Activated T-cell treated with anti-CD3 and anti-CD28 coated beads for 24 hours (primary cell): ENCODE measurements around the gene SURF1.
A peak's percentile ranks its signal among the peaks of the same experiment; 100 is the strongest.

Experiments
- DNase-seq: peaks from one replicate; pipeline ENCODE4 v3.0.0-alpha.2; 2020; ENCODE audit warnings: low read depth

Gene SURF1

GRCh38 chr9:133361507-133362092, 5.3 kb upstream of the SURF1 start:
- DNase-seq = no peak

- DNase-seq = no peak
These were observed 4.4 kb upstream of the SURF1 start for GRCh38 chr9:133360400-133361393.

- DNase-seq = no peak
These were observed 3.3 kb upstream of the SURF1 start for GRCh38 chr9:133359399-133360175.

DNA sequence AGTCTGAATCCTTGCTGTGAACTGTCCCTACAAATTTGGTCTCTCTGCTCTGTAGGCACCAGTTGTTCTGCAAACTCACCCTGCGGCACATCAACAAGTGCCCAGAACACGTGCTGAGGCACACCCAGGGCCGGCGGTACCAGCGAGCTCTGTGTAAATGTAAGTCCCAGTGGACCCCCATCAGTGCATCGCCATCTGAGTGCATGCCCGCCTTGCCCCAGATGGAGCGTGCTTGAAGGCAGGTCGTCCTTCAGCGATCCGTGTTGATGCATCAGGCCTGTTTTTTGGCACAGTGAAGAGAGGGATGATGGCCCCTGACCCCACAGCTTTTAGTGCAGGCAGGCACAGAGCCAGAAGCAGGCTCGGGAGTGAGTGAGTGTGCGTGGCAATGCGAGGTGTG, 1.4 kb upstream of the SURF1 start:
- DNase-seq = no peak

- DNase-seq = no peak
These were observed 368 bp downstream of the SURF1 start for GRCh38 chr9:133355881-133356357.

DNA sequence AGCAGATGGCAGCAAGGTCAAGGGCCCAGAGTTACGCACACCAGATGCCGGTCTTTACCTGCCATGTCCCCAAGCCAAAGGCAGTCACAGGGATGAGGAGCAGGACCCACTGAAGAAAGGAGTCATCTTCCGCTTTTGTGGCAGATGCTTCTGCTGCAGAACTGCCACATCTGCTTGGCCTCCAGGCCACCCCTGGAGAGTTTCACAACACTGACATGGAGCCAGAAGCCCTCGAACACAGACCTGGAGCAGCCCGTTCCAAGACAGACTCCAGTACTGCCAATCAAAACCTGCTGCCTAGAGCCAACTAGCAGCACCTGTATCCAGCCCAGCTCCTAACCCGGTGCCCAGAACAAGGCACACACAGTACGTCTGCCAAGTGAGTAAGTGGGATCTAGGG, 1.5 kb downstream of the SURF1 start:
- DNase-seq = no peak

DNA sequence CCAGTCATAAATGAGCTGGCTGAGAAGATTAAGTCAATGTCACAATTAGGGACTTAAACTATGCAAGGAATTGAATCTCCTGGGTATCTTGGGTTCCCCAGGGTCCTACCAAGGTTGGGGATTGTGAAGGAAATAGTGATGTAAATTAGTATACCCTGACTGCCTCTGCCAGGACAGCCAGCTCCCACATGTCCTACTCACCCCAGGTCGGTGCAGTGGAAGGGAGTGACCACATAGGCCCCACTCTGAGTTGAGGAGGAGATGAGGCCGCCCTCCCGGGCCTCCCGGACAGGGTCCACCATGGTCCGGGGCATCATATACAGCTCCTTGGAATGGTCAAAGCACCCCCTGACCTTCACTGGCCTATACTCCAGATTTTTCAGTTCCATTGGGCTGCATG, 2.7 kb downstream of the SURF1 start:
- DNase-seq = no peak

- DNase-seq = no peak
These were observed 3.5 kb downstream of the SURF1 start for GRCh38 chr9:133352635-133353340.

DNA sequence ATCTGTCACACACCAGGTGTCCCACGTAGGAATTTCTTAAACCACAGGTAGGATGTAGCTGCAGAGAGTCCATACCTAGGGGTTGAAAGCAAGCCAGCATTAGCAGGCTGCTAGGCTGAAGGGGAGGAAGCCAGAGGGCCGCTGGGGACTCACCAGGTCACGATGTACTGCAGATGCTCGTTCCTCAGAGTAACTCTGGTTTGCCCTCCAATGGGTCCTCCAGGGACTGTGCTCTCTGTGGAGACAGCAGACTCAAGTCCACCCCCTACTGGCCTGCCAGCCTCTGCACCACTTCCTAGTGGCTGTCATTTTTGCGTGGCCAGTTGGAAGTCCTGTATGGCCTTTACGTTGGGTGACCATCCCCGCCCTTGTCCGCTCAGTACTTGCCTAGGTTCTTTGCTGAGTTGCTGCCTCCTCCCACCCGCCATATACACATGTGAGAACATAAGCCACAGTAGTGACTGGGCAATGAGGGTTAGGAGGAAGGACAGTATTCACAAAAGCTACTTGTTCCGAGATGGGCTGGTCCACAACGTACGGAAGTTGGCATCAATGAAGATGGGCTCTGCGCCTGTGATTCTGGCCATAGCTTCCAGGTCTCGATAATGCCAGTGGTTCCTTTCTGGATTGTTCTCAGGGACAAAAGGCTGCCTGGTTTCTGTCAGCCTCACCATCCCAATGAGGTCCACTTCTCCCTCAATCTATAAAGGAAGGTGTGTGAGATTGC, 4.2 kb downstream of the SURF1 start:
- no peak for DNase-seq

- no peak for DNase-seq
These were observed 4.8 kb downstream of the SURF1 start for GRCh38 chr9:133351526-133351907.

DNA sequence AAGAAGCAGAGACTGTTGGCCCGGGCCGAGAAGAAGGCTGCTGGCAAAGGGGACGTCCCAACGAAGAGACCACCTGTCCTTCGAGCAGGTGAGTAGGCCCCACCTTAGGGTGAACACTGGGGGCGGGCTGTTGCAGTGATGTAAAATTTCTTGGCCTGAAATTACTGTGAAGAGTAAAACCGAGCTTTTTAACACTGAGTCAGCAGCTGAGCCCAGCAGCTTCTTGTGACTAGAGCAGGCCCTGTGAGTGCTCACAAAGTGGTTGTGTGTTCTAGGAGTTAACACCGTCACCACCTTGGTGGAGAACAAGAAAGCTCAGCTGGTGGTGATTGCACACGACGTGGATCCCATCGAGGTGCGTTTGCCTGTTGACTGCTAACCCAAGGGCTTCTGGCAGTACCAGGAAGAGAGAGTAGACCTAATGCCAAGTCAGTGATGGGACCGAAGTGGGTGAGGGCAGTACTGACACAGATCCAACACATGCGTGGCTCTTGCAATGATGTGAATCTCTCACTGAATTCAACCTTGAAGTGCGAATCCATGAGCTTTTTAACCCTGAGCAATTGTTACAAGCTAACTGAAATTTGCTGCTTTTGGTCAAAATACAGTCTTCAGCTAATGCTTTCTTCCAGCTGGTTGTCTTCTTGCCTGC, 6.2 kb downstream of the SURF1 start:
- no peak for DNase-seq

GRCh38 chr9:133348718-133349573, 7.3 kb downstream of the SURF1 start:
- DNase-seq = no peak

GRCh38 chr9:133347985-133348717, 8.1 kb downstream of the SURF1 start, which contains the start of the genes MED22 and RPL7A:
Gene MED22 (minus strand): TSS chr9:133348131. CDS start chr9:133346662, 1,469 bp downstream.
Gene RPL7A (plus strand): TSS chr9:133348218. CDS start chr9:133348244, 26 bp downstream.
- peak; percentile 90 for DNase-seq

- no peak for DNase-seq
These were observed 8.7 kb downstream of the SURF1 start for GRCh38 chr9:133347515-133347984.

DNA sequence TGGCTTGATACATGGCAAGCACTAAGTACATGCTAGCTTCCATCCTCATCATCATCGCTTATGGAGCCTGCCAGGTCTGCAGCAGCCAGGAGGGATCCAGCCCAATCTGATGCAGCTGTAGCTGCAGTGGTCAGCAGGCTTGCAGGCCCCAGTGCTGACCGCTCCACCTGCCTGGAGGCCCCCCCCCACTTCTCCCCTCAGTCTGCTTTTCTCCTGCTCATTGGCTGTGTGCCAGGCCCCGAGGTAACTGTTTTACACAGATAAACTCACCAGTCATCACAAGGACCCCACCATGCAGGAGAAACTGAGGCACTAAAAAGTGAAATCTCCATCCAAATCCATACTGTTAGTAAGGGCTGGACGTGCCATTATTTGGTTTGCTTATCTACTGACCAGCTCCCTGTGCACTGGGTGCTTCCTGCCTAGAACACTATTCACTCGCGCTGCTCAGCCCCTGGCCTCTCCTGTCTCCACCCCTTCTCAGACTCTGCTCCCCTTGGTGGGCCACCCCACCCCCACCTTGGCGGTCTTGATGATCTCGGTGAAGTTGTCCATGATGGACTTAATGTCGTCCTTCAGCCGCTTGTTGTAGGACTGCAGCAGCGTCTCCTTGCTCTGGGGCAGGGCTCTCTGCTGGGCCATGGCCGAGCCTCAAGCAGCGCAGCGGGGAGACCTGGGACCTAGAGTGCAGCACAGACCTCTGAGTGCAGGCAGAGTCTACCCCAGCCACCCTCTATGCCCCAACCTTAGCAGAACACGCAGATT, 10.1 kb downstream of the SURF1 start:
- no peak for DNase-seq

DNA sequence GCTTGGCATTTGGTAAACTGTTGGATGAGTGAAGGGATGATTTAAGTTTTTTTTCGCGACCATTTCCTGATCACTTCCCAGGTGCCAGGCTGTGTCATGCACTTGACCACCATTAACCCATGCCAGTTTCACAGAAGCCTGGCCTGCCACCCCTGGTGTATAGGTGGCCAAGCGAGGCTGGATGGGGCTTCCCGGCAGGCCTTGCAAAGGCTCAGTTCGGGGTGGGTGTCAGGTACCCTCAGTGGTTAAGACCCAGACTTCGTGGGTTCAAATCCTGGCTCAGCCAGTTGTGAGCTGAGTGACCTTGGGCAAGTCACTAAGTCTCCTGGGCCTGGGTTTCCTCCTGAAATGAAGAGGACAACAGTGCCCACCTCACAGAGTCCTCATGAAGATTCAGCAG, 10.7 kb downstream of the SURF1 start:
- no peak for DNase-seq

- no peak for DNase-seq
These were observed 11.3 kb downstream of the SURF1 start for GRCh38 chr9:133344979-133345378.

DNA sequence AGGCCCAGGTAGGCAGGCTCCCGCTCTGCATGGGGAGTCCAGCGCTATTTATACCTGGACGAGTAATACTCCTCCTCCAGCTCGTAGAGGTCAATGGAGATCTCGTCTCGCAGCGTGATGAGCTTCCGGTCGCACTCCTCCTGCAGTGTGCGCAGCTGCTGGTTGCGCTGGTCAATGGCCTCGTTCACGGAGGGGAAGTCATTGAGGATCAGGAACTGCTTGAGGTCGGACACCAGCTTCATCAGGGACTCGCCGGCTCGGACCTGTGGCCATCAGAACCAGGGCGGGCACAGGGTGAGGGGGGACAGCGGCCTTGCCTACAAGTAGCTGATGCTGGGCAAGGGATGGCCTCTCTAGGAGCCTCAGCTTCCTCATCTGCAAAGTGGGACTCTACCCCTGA, 12.2 kb downstream of the SURF1 start:
- DNase-seq = no peak
